NCI-H446 (cell line): Measurements from ENCODE around the gene GEMIN7.

Experiments used
- DNase-seq, 2 experiments: peaks; one replicate each; lab custom pipeline; 2025; lab: John Stamatoyannopoulos, UW

Gene GEMIN7

GRCh38 chr19:45079063-45079910 is at the start of gene GEMIN7:
Gene GEMIN7, plus strand, starts transcription at chr19:45079260. Its CDS starts 10,855 bp downstream, at chr19:45090115.
- DNase-seq = peak; percentile 49 to 86

DNA sequence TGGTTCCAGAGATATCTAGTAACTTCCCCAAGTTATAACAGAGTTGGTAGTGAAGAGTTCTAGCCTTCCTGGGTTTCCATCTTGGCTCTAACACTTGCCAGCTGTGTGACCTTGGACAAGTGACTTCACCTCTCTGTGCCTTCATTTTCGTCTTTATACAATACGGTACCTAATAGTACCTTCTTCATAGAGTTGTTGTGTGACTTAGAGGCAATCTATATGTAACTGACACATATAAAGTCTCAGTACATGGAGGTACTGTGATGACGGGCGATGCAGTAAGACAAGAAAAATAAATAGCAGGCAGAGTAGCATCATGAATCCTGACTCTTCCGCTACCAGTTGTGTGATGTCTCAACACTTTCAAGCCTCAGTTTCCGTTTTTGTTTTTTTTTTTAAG is 48.2 kb upstream of the GEMIN7 start:
- DNase-seq = no peak

DNA sequence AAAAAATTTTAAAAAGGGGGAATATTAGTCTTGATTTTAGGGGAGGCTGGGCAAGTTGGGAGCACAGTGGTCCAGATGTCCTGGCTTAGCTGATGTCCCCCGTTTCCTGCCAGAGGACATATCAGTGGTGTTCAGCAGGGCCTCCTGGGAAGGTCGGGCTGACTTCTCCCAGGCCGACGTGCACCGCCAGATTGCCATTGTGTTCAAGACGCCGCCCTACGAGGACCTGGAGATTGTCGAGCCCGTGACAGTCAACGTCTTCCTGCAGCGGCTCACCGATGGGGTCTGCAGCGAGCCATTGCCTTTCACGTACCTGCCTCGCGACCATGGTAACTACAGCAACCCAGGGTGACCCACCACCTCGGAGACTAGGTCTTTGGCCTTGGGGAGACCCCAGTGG is 46.6 kb upstream of the GEMIN7 start:
- no peak for DNase-seq

- DNase-seq = no peak
Observed at GRCh38 chr19:45035755-45036154, 43.3 kb upstream of the GEMIN7 start.

DNA sequence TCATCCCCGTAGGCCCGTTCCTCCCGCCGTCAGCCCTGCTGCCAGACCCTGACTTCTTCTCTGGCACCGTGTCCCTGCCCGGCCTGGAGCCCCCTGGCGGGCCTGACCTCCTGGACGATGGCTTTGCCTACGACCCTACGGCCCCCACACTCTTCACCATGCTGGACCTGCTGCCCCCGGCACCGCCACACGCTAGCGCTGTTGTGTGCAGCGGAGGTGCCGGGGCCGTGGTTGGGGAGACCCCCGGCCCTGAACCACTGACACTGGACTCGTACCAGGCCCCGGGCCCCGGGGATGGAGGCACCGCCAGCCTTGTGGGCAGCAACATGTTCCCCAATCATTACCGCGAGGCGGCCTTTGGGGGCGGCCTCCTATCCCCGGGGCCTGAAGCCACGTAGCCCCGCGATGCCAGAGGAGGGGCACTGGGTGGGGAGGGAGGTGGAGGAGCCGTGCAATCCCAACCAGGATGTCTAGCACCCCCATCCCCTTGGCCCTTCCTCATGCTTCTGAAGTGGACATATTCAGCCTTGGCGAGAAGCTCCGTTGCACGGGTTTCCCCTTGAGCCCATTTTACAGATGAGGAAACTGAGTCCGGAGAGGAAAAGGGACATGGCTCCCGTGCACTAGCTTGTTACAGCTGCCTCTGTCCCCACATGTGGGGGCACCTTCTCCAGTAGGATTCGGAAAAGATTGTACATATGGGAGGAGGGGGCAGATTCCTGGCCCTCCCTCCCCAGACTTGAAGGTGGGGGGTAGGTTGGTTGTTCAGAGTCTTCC is 41.5 kb upstream of the GEMIN7 start:
- no peak for DNase-seq

GRCh38 chr19:45038931-45039893 is 39.8 kb upstream of the GEMIN7 start, which contains the start of gene CLASRP:
Gene CLASRP, plus strand, starts transcription at chr19:45039045. Its CDS starts 1,168 bp downstream, at chr19:45040213.
- peak; percentile 91 to 92 for DNase-seq

DNA sequence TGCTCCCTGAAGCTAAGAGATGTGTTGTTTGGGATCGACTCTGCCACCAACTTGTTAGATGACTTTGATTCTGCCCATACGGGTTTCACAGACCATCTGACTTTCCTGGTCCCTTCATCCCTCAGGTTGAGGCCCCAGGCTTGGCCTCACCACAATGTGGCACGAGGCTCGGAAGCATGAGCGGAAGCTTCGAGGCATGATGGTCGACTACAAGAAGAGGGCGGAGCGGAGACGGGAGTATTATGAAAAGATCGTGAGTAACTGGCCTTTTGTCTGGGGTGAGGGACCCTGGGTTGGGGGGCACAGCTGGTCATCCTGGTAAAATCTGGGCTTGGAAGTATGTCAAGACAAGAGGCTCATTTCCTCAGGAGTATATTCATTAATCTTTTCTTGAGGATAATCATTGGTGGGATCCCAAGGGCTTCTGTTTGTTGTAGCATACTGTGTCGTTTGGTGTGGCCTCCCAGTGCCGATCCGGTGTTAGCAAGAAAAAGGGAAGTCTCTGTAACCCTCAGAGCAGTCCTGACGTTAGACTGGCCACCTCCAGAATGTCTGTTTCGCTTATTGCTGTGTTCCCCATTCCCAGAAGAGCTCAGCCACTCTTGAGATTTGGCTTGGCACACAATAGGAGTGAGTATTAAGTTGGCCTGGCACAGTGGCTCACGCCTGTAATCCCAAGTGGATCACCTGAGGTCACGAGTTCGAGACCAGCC is 38.8 kb upstream of the GEMIN7 start:
- DNase-seq = no peak

GRCh38 chr19:45041125-45041524 is 37.9 kb upstream of the GEMIN7 start:
- no peak for DNase-seq

- DNase-seq = no peak
Observed at GRCh38 chr19:45045671-45046353, 33.2 kb upstream of the GEMIN7 start.

- no peak for DNase-seq
Observed at GRCh38 chr19:45046355-45046754, 32.7 kb upstream of the GEMIN7 start.

- DNase-seq = no peak
Observed at GRCh38 chr19:45047188-45047797, 31.8 kb upstream of the GEMIN7 start.

DNA sequence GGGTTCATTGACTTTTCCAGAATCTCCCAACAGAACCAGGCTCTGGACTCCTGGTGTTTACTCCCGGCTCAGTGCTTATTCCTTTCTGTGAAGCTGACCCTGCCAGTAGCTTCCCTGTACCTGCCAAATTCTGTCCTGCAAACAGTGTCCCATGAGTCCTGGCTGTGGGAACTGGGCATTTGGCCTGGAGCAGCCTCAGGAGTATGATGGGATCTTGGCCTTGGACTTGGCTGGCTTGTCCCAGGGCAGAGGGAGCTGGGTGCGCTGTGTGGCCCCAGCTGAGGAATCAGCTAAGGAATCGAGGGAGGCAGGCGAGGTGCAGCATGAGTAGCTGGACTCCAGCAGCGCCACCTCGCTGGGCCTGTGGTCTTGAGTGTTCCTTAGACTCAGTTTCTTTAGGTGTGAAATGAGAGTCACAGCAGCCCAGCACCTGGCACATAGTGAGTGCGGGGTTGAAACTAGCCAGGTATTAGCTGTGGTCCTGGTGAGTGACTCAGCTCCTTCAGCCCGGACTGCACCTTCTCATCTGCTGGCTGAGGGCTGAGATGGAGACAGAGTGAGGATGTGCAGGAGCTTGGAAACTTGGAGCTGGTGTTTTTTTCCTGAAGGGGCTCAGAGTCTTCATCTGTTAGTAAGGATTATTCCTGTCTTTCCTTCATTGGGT is 29.9 kb upstream of the GEMIN7 start:
- no peak for DNase-seq

DNA sequence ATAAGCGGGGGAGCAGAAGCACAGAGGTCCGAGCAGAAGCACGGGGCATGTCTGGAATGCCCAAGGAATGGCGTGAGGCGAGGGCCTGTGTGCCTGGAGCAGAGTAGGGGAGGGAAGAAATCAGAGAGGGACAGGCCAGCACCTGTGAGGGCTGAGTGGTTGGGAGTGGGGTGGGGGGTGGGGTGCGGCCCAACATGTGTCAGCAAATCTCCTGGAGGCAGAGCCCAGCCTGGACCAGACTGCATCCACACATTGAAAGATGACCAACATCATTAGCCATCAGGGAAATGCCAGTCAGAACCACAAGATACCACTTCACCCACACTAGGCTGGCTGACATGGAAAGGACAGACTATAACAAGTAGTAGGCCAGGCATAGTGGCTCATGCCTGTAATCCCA is 29.0 kb upstream of the GEMIN7 start:
- no peak for DNase-seq

- no peak for DNase-seq
Observed at GRCh38 chr19:45051929-45052579, 27.0 kb upstream of the GEMIN7 start.

DNA sequence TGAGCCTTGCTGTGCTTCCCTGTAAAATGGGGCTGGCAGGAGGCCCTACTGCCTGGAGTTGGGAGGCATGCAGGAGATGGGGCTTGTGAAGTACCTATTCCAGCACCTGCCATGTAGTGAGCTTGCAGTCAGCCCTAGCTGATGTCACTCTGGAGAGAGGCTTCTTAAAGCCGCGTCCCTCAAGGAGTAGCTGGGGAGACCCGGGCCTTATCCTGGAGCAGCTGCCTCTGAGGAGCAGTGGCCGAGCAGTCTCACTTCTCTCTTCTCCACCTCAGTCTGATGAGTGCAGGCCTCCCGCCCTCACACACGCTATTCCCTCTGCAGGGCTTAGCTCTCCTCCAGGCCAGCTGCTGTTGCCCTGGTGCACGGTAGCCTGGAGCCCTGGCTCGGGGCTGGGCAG is 22.2 kb upstream of the GEMIN7 start:
- DNase-seq = no peak

DNA sequence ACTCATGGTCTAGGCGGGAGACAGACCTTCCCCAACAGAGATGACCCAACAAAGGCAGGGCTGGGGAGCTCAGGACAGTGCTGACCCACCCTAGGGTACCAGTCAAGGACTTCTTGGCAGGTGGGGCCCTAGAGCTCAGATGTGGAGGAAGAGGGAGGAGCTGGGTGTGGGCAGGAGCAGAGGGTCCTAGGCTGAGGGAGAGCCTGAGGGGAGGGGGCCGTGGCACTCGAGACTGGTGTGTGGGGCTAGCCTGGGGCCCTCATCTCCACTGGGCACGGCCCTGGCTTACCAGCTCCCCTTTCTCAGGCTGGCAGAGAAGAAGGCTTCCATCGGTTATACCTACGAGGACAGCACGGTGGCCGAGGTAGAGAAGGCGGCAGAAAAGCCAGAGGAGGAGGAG is 21.6 kb upstream of the GEMIN7 start:
- no peak for DNase-seq

- DNase-seq = no peak
Observed at GRCh38 chr19:45058622-45059159, 20.4 kb upstream of the GEMIN7 start.

- peak; percentile 42 to 66 for DNase-seq
Observed at GRCh38 chr19:45059258-45059965, 19.6 kb upstream of the GEMIN7 start.
